GM21526 (cell line): ENCODE measurements around the gene PCGF1.

Source experiments
- ATAC-seq: cut with Tn5 transposase; IDR thresholded peaks from one replicate; pipeline ENCODE4 v1.9.1; 2021; ENCODE audit warnings: moderate library complexity; ENCODE audit not compliant: unreplicated experiment, low FRiP score

The PCGF1 gene

GRCh38 chr2:74538881-74539339 is 31.4 kb upstream of the PCGF1 start:
- no peak for ATAC-seq

DNA sequence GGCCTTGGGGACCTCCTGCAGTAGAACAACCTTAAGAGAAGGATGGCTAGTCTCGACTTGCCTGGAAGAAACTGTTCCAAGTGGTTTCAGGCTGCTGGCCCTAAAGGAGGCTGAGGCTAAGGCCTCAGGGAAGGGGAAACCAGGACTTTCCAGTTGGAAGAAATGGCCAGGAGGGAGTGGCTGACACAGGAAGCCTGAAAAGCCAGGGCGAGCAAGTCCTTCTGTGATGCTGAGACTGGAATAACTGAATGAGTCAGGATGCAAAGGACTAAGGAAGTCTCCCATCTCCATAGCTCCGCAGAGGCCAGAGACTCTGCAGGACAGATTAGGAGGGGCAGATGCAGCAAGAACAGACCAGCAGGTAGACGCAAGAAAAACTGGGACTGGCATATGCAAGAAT is 29.6 kb upstream of the PCGF1 start:
- ATAC-seq = no peak

- ATAC-seq = no peak
Observed at GRCh38 chr2:74536166-74536950, 28.9 kb upstream of the PCGF1 start.

DNA sequence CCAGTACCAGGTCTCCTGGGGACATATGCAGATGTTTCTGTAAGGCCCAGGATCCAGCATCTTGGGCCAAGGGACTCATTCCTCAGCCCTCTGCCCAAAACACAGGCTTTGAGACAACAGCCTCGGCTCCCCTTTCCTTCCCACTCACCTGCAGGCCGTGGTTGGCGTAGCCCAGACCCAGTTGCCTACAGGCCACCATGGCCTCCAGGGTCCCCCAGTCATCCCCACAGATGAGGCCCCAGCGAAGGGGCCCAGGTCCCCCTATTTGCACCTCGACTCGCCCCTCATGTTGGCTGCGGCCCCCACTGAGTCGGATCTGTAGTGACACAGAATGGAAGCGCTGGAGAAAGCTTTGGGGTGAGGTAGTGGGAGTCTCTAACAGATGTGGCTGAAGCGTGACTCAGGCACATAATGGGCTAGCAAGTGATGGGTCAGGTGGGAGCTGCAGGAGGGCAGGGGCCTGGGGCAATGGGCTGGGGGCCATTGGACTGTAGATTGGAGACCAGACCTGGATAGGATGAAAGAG is 28.0 kb upstream of the PCGF1 start:
- no peak for ATAC-seq

GRCh38 chr2:74534411-74534810 is 26.9 kb upstream of the PCGF1 start:
- no peak for ATAC-seq

- no peak for ATAC-seq
Observed at GRCh38 chr2:74533464-74533863, 26.0 kb upstream of the PCGF1 start.

DNA sequence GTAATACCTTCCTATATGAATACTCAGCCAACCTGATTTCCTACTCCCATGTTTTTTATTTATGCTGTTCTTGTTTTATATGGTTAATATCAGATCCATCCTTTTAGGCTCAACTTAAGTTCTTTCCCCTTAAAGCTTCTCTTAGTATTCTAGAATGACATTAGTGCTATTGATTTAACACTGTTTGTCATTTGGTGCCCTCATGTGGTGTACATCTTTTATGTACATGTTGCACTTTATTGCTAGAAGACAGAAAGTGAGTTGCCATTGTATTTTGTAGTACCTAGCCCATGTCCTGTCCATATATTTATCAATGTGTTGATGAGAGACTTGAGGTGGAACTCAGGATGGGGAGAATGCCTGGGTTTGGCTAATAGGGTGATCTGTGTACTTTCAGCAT is 24.7 kb upstream of the PCGF1 start:
- ATAC-seq = no peak

DNA sequence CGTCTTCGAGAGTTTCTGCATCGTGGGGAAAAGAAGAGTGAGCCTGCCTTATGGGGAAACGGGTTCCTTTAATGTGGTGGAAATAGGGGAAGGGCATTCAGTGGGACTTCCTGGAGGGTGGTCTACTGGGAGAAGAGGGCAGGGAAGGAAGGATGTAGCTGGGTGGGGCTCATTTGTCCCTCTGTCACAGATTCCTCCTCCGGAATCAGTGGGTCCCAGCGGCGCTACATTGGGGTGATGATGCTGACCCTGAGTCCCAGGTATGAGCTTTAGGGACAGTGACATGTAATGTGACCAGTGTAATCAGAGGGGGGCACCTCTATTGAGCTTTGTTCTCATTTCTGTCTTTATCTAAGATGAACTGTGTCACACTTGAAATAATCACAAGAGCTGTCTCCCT is 24.2 kb upstream of the PCGF1 start:
- ATAC-seq = no peak

- peak; percentile 17 for ATAC-seq
Observed at GRCh38 chr2:74530239-74531187, 23.0 kb upstream of the PCGF1 start.

- ATAC-seq = peak; percentile 73
Observed at GRCh38 chr2:74529357-74530238, 22.1 kb upstream of the PCGF1 start, which contains the start of the genes AUP1 and HTRA2. Gene AUP1 (minus strand): TSS chr2:74529706. CDS start chr2:74529629, 77 bp downstream. Gene HTRA2 (plus strand): TSS chr2:74529933. CDS start chr2:74530007, 74 bp downstream.

DNA sequence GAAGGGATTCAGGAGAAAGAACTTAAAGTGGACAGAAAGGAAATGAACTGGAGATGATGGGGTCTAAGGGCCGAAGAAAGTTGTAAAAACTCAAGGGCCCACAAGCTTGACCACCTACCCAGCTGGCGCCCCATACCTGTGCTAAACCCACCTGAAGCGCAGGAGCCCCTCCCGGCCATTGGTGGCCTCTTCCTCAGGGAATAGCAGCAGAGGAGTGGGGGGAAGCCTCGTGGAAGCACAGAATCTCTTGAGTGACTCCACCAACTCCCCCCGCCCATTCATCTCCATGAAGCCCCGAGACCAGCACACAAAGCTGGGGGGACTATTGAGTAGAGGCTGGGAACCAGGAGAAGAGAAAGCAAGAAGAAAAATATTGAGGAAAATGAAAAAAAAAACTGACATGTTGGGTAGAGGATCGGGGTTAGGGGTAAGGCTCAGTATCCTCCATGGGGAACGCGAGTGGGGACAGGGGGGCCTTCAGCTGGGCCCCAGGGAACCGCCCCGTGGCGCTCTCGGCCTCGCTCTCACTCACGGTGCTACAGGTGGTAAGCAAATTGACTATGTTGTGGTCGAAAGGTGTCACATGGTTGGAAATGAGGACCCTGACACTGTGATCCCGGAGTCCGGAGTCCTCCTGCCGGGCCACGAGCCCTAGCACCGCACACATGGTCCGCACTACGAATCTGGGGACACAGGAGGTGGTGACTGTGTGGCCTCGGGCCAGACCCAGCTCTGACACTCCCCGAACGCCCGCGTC is 21.3 kb upstream of the PCGF1 start:
- ATAC-seq = peak; percentile 10

- ATAC-seq = no peak
Observed at GRCh38 chr2:74527741-74528140, 20.2 kb upstream of the PCGF1 start.

GRCh38 chr2:74526649-74527230 is 19.2 kb upstream of the PCGF1 start:
- no peak for ATAC-seq

GRCh38 chr2:74525717-74526648 is 18.5 kb upstream of the PCGF1 start, which contains the start of gene DQX1:
Gene DQX1 (minus strand): TSS chr2:74526231. CDS start chr2:74525729, 502 bp downstream.
- ATAC-seq = no peak

GRCh38 chr2:74524955-74525716 is 17.6 kb upstream of the PCGF1 start:
- ATAC-seq = no peak

DNA sequence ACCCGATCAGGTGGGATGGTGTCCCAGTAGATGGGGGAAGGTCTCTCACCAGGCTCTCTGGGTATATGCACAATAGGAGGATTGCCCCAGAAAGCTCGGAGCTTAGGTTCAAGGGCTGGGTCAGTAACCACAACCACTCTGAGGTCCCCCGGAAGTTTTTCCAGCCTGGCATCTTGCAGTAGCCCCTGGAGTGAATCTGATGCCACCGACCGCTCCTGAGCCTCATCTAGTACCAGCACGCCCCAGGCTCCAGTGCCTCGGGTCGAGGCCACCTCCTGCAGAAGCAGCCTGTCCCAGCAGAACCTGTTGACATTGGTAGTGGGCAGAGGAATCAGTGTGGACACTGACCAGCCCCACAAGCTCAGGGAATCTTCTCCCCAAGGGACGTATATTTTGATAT is 16.5 kb upstream of the PCGF1 start:
- no peak for ATAC-seq

- ATAC-seq = no peak
Observed at GRCh38 chr2:74522516-74522915, 15.0 kb upstream of the PCGF1 start.
